ENCODE measurements around the gene ERC2.

GRCh38 chr3:55682461-55682860 is 785.8 kb downstream of the ERC2 start:
- TF ChIP-seq CTCF (IDR thresholded peaks at IDR 0.05; ENCODE audit: low read length) (no peak), EZH2 (IDR thresholded peaks at IDR 0.05; ENCODE audit: borderline replicate concordance, low read length) (no peak)
